Measurements from ENCODE around the gene RHOBTB3. TPM values are rescaled to one million over a fixed set of nuclear protein-coding genes. Genes with fewer than 3 reads are reported as not detected.

RHOBTB3 gene
- total RNA-seq, 2 donors from 2014 or later: 6.6 to 9.7 TPM

Other genes starting within 250 kb of the RHOBTB3 start
- gene SKIC3, start 176.4 kb upstream of the RHOBTB3 start, total RNA-seq: 100 to 1,000 TPM in 1 of 2 donors, 10 to 100 TPM in 1; 70.7 to 109 TPM
- 1 to 10 TPM; 6.0 to 8.7 TPM for gene ARSK, start 176.2 kb upstream of the RHOBTB3 start, total RNA-seq
- under 1 TPM; 0.39 to 0.74 TPM for gene GPR150, start 111.2 kb upstream of the RHOBTB3 start, total RNA-seq
- 1 to 10 TPM; 7.8 to 8.9 TPM for gene RFESD, start 84.6 kb upstream of the RHOBTB3 start, total RNA-seq
- not detected for gene SPATA9, start 48.3 kb upstream of the RHOBTB3 start, total RNA-seq
- gene GLRX, start 91.4 kb downstream of the RHOBTB3 start, total RNA-seq: 10 to 100 TPM; 28.4 to 48.4 TPM
- gene ELL2, start 230.5 kb downstream of the RHOBTB3 start, total RNA-seq: 100 to 1,000 TPM in 1 of 2 donors, 10 to 100 TPM in 1; 41.1 to 110 TPM

Data from activated naive CD4-positive, alpha-beta T cell treated with anti-CD3 and anti-CD28 coated beads, Interleukin-2, amount 50 U/mL, for 72 hours (primary cell).